NCI-H526 (cell line): ENCODE data around the gene CD1E.
"Not testable (repeated sequence)": the region's sequence is repeated elsewhere in the genome, so short reads cannot be mapped to it uniquely, and the experiment has no call there.

Experiments
- DNase-seq, 2 experiments: peaks; one replicate each; lab custom pipeline; 2025; lab: John Stamatoyannopoulos, UW

The CD1E gene

GRCh38 chr1:158353303-158354075 lies at the start of gene CD1E:
TSS of gene CD1E (plus strand) at chr1:158353894. CDS start at chr1:158353989, 95 bp downstream.
- no peak for DNase-seq

- DNase-seq, result no peak
Observed at GRCh38 chr1:158310623-158311022, 43.1 kb upstream of the CD1E start.

- DNase-seq, result no peak
Observed at GRCh38 chr1:158311066-158311465, 42.6 kb upstream of the CD1E start.

GRCh38 chr1:158323866-158324265 lies 29.8 kb upstream of the CD1E start:
- no peak for DNase-seq

- DNase-seq, result no peak
Observed at GRCh38 chr1:158324395-158324794, 29.3 kb upstream of the CD1E start.

GRCh38 chr1:158327481-158327880 lies 26.2 kb upstream of the CD1E start:
- DNase-seq, result no peak

- DNase-seq, result no peak
Observed at GRCh38 chr1:158328426-158328825, 25.3 kb upstream of the CD1E start.

GRCh38 chr1:158329300-158329699 lies 24.4 kb upstream of the CD1E start:
- DNase-seq, result no peak

GRCh38 chr1:158329733-158330132 lies 24.0 kb upstream of the CD1E start:
- DNase-seq, result peak in 1 of 2 experiments; percentile 30

- DNase-seq, result no peak
Observed at GRCh38 chr1:158330391-158331105, 23.1 kb upstream of the CD1E start.

- DNase-seq, result no peak
Observed at GRCh38 chr1:158331106-158331425, 22.6 kb upstream of the CD1E start.

- DNase-seq, result no peak
Observed at GRCh38 chr1:158331481-158332150, 22.1 kb upstream of the CD1E start, which contains the start of gene CD1B. TSS of gene CD1B (minus strand) at chr1:158331531. CDS start at chr1:158331423, 108 bp downstream.

GRCh38 chr1:158333405-158334155 lies 20.1 kb upstream of the CD1E start:
- no peak for DNase-seq

- no peak for DNase-seq
Observed at GRCh38 chr1:158334526-158335212, 19.0 kb upstream of the CD1E start.

- DNase-seq, result peak in 1 of 2 experiments; percentile 19
Observed at GRCh38 chr1:158335213-158335532, 18.5 kb upstream of the CD1E start.

GRCh38 chr1:158336413-158336812 lies 17.3 kb upstream of the CD1E start:
- peak in 1 of 2 experiments; percentile 15 for DNase-seq

GRCh38 chr1:158348946-158349345 lies 4.7 kb upstream of the CD1E start:
- not testable (repeated sequence) for DNase-seq

- no peak for DNase-seq
Observed at GRCh38 chr1:158354255-158354654, 561 bp downstream of the CD1E start.

GRCh38 chr1:158355773-158356285 lies 2.1 kb downstream of the CD1E start:
- DNase-seq, result no peak

GRCh38 chr1:158356616-158357015 lies 2.9 kb downstream of the CD1E start:
- DNase-seq, result no peak

- DNase-seq, result no peak
Observed at GRCh38 chr1:158357441-158357840, 3.7 kb downstream of the CD1E start.
